Right hindlimb (tissue), 1 donor: ENCODE results near the gene TBC1D14.
"Not testable (repeated sequence)": the region's sequence is repeated elsewhere in the genome, so short reads cannot be mapped to it uniquely, and the experiment has no call there.

ENCODE experiments used
- DNase-seq: peaks from one replicate; pipeline ENCODE4 v3.0.0-alpha.2; 2018

TBC1D14 gene

GRCh38 chr4:7070729-7071511 lies 161.3 kb downstream of the TBC1D14 start:
- peak; percentile 78 for DNase-seq

- no peak for DNase-seq
These were observed 163.4 kb downstream of the TBC1D14 start for GRCh38 chr4:7073059-7073458.

GRCh38 chr4:7073526-7074390 lies 164.1 kb downstream of the TBC1D14 start:
- DNase-seq = no peak

GRCh38 chr4:7074426-7074825 lies 164.8 kb downstream of the TBC1D14 start:
- DNase-seq = peak; percentile 55

GRCh38 chr4:7075962-7076695 lies 166.5 kb downstream of the TBC1D14 start:
- DNase-seq = no peak

GRCh38 chr4:7076696-7077082 lies 167.1 kb downstream of the TBC1D14 start:
- DNase-seq = no peak

GRCh38 chr4:7077371-7077770 lies 167.7 kb downstream of the TBC1D14 start:
- no peak for DNase-seq

GRCh38 chr4:7078025-7078424 lies 168.4 kb downstream of the TBC1D14 start:
- no peak for DNase-seq

- not testable (repeated sequence) for DNase-seq
These were observed 169.9 kb downstream of the TBC1D14 start for GRCh38 chr4:7079483-7079882.

- DNase-seq = not testable (repeated sequence)
These were observed 170.3 kb downstream of the TBC1D14 start for GRCh38 chr4:7079909-7080308.
